H1 (cell line): ENCODE results near the gene MTG1. TPM values are rescaled to one million over a fixed set of nuclear protein-coding genes. Genes with fewer than 3 reads are reported as not detected.

Experiments
- CTBP2 ChIP-seq: IDR thresholded peaks from 2 replicates; pipeline ENCODE4 v1.7.0; 2011; ENCODE audit warnings: borderline replicate concordance, mild to moderate bottlenecking, moderate library complexity, mixed read lengths, low read length; ENCODE audit not compliant: insufficient read depth, insufficient read length
- SIRT6 ChIP-seq: IDR thresholded peaks from one replicate; pipeline ENCODE4 v1.7.1; 2012; ENCODE audit warnings: low read length, inconsistent platforms
- SRF ChIP-seq: IDR thresholded peaks from 2 replicates; pipeline ENCODE4 v1.6.1; 2011; ENCODE audit warnings: mild to moderate bottlenecking, low read depth, low read length, moderate library complexity
- TBP ChIP-seq: IDR thresholded peaks from 2 replicates; pipeline ENCODE4 v1.6.1; 2011; ENCODE audit warnings: low read depth, low read length, improper control_type of control experiment
- polyA plus RNA-seq, 7 experiments: library from polyadenylated mRNA; depleted of rRNA in 3 of 7; stranded (reverse) in 5 of 7; unstranded in 2 of 7; fragments of >200 nt in 5 of 7; fragments of 200-250 nt in 2 of 7; gene quantifications; 1 replicate in 5 of 7; 2 replicates in 1 of 7; 4 replicates in 1 of 7; pipeline versions ENCODE4 v1.2.1 to v1.2.3, GENCODE V29; 2011 to 2013; ENCODE audit warnings: missing spikeins in 2 of 7, mixed read lengths in 2 of 7
- total RNA-seq: library from RNA; stranded (reverse); fragmentation: NEBNext Ultra II Directional; extraction: Animal tissue kit (Norgen Biotek cat#: 25700); gene quantifications from 2 replicates; pipeline ENCODE4 v1.2.1, GENCODE V29; 2021

MTG1 gene
- total and polyA plus RNA-seq, 2 of the 8 experiments (the other 6 are each of a cell fraction or from before 2014, with no cell fraction given), result 56.6 to 81.6 TPM

GRCh38 chr10:133394801-133395221, 854 bp downstream of the MTG1 start (continued):
- TF ChIP-seq SRF, result no peak
- no peak for TF ChIP-seq TBP
- no peak for TF ChIP-seq SIRT6
- TF ChIP-seq CTBP2, result no peak
